K562 (cell line): ENCODE data around the gene CPZ. TPM values are rescaled to one million over a fixed set of nuclear protein-coding genes. Genes with fewer than 3 reads are reported as not detected.

Experiments used
- CHD7 ChIP-seq: fragments of 200-600 bp; sonication (generic); IDR thresholded peaks from one replicate; pipeline ENCODE4 v1.6.1; 2012; ENCODE audit warnings: mild to moderate bottlenecking, low read depth, low read length, inconsistent platforms
- NFYB ChIP-seq: IDR thresholded peaks from 2 replicates; pipeline ENCODE4 v1.6.1; 2011; ENCODE audit warnings: mild to moderate bottlenecking, moderate library complexity; ENCODE audit not compliant: insufficient read length; ENCODE audit errors: extremely low read depth
- ZKSCAN3 ChIP-seq: fragments of 250-450 bp; sonication (Bioruptor Pico); IDR thresholded peaks from 2 replicates; pipeline ENCODE4 v1.4.0; 2020
- polyA plus RNA-seq, 8 experiments: library from polyadenylated mRNA; depleted of rRNA in 4 of 8; stranded (reverse) in 5 of 8; unstranded in 3 of 8; fragments of >200 nt; fragmentation: Nextera tagmentation in 2 of 8; fragmentation: Illumina TruSeq in 1 of 8; extraction: Ambion mirVana in 2 of 8; extraction: Trizol in 1 of 8; gene quantifications; 2 replicates each; pipeline versions ENCODE4 v1.2.1 to v1.2.3, GENCODE V29; 2011 to 2014; ENCODE audit warnings: inconsistent platforms in 1 of 8, missing spikeins in 1 of 8
- total RNA-seq, 7 experiments: library from RNA; depleted of rRNA in 6 of 7; stranded (reverse); fragments of >200 nt in 6 of 7; fragmentation: Illumina TruSeq in 2 of 7; extraction: Trizol in 2 of 7; gene quantifications; 2 replicates each; pipeline versions ENCODE4 v1.2.1 to v1.2.3, GENCODE V29; 2011 to 2021; ENCODE audit warnings: low replicate concordance in 1 of 7

Gene CPZ
- total and polyA plus RNA-seq, 9 of the 15 experiments (the other 6 are each of a cell fraction or from before 2014, with no cell fraction given): 0.06 to 2.2 (median 1.2) TPM; not detected in 1

DNA sequence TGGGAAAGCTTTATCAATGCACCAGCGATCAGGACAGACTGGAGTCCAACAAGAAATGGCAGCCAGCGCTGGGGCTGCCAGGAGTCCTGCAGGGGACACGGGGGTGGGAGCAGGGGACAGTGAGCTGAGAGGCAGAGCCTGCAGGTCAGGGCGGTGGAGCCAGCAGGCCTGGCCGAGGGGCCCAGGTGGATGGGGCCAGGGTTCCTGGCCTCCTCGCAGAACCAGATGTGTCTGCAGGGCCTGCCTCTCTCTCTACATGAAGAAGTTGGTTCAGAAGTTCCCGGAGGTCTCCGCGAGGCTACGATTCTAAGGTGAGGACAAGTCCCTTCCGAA lies 63.6 kb downstream of the CPZ start (continued):
- TF ChIP-seq CHD7 (no peak), NFYB (no peak), ZKSCAN3 (CRISPR knock-in tag) (no peak)
